Sigmoid colon (tissue), 4 donors: ENCODE data around the gene SLC16A11.

Experiments used
- EP300 ChIP-seq, 4 donors: sonication (generic); formaldehyde crosslinking; IDR thresholded peaks; one replicate each; pipeline ENCODE4 v1.6.1; 2017; ENCODE audit warnings: antibody characterized with exemption in 4 of 4
- POLR2AphosphoS5 ChIP-seq, 4 donors: sonication (generic); formaldehyde crosslinking; IDR thresholded peaks; one replicate each; pipeline ENCODE4 v1.6.1; 2017; ENCODE audit warnings: antibody characterized with exemption in 4 of 4
- TF ChIP-seq, protein P1 (sequence below), 4 experiments: fragments of 450-650 bp in 3 of 4; fragments of 200-600 bp in 1 of 4; IDR thresholded peaks; one replicate each; pipeline ENCODE4 v1.5.1; 2016 to 2019; ENCODE audit warnings: antibody characterized with exemption in 4 of 4, mild to moderate bottlenecking in 3 of 4, moderate library complexity in 2 of 4

DNA sequence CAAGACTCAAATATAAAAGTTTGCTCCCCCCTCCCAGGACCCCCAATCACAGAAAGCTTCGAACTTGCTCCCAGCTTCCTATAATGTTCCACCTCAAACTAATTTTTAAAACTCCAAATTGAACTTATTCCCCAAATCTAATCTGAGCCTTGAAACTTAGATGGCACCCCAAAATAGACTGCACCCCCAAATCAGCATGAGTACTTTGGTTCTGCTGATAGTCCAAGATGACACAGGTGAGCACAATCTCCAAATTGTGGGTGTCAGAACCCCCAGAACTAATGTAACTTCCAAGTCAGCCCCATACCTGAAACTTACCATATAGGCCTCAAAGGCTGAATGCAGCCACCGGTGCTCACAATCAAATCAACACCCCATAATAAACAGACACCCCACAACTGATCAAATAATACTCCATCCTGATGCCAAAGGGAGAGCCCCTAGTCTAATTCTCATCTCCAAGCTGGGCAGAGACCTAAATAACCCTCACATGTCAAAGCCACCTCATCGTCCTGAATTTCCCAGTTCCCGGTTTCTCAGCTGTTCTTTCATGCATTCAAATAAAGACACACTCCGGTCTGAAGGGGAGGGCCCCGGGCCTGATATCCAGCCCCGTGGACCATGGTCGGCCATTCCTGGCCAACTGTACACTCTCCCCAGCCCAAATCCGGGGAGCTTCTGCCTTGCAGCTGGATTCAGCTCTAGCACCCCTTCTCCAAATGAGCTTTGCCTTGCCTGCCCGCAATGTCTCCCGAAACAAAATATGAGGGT is 22.8 kb downstream of the SLC16A11 start:
- TF ChIP-seq, protein P1, sequence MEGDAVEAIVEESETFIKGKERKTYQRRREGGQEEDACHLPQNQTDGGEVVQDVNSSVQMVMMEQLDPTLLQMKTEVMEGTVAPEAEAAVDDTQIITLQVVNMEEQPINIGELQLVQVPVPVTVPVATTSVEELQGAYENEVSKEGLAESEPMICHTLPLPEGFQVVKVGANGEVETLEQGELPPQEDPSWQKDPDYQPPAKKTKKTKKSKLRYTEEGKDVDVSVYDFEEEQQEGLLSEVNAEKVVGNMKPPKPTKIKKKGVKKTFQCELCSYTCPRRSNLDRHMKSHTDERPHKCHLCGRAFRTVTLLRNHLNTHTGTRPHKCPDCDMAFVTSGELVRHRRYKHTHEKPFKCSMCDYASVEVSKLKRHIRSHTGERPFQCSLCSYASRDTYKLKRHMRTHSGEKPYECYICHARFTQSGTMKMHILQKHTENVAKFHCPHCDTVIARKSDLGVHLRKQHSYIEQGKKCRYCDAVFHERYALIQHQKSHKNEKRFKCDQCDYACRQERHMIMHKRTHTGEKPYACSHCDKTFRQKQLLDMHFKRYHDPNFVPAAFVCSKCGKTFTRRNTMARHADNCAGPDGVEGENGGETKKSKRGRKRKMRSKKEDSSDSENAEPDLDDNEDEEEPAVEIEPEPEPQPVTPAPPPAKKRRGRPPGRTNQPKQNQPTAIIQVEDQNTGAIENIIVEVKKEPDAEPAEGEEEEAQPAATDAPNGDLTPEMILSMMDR (IDR thresholded peaks at IDR 0.05): no peak
- no peak for TF ChIP-seq POLR2AphosphoS5 (IDR thresholded peaks at IDR 0.05)
- no peak for TF ChIP-seq EP300 (IDR thresholded peaks at IDR 0.05)
